NCI-H2081 (cell line): ENCODE results near the gene ATP2A3.
"Not testable (repeated sequence)": the region's sequence is repeated elsewhere in the genome, so short reads cannot be mapped to it uniquely, and the experiment has no call there.

ENCODE experiments used
- DNase-seq, 2 experiments: peaks; one replicate each; lab custom pipeline; 2025; lab: John Stamatoyannopoulos, UW

ATP2A3 gene

DNA sequence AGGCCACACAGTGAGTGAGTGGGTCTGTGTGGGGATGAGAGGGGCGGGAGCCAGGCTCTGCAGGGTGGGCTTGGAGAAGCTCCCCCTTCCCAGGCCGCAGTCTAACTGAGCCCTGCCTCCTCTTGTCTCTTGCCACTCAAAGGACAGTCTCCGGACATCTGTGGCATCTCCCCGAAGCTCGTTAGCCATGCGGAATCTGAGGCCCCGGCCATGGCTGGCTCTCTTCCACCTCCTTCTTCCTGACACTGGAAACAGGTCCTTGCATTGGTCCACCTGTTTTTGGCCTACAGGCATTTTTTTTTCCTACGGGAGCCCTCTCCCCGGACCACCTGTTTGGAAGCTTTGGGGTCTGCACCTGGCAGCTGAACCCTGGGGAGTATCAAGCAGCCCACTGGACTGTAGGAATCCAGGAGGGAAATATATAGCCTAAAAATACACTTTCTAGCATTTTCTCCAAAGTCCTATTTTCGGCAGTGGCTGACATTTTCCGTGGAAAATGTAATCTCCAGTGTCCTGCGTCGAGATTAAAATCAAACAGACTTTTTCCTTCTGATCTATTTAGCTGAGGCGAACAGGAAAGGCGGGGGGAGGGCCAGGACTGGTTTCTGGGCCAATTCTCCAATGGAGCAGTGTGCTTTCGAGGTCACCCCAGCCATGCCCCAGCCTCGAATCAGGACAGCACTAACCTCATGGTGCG is 9.1 kb downstream of the ATP2A3 start:
- DNase-seq: no peak

DNA sequence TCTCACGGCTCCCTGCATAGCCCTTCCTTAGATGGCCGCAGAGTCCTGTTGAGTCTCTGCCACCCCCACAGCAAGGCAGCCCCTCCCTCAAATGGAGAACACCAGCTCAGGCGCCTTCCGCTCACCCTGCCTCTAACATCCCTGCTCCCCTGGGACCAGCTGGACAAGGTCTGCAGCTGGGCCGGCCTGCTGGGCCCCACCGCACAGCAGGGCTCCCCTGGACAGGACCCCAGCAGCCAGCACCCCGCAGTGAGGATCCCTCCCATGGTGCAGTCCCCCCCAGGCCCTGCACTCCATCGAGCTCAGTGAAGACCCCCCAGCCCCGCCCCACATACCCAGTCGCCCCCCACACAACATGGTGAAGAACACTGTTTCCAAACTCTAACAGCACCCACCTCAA is 10.2 kb downstream of the ATP2A3 start:
- DNase-seq: no peak

DNA sequence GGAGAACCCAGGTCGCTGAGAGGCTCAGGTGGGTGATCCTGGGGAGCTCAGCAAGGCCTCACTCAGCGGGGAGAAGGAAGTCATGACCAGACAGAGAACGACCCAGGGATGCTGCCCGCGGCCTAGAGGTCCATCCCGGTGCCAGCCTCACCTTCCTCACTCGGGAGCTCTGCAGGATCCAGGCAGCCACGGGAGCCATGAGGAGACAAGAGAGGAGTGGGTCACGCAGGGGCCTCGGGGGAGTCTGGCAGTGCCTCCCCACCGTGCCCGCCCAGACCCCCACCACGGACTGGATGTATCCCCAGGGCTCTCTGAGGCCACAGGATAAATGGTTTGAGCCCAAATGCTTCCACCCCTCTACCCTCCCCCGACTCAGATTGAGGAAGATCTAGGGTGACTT is 10.7 kb downstream of the ATP2A3 start:
- DNase-seq: no peak

DNA sequence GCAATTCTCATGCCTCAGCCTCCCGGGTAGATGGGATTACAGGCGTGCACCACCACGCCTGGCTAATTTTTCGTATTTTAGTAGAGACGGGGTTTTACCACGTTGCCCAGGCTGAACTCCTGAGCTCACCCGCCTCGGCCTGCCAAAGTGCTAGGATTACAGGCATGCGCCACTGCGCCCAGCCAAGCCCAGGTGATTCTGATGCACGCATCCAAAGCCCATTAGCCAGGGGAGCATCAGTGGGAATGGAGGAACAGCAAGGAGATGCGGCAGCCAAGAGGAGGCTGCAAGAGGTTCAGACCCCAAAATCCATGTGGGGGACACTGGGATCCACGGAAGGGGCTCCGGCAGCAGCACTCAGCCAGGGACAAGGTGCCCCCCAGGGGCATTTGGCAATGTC is 12.1 kb downstream of the ATP2A3 start:
- no peak for DNase-seq

DNA sequence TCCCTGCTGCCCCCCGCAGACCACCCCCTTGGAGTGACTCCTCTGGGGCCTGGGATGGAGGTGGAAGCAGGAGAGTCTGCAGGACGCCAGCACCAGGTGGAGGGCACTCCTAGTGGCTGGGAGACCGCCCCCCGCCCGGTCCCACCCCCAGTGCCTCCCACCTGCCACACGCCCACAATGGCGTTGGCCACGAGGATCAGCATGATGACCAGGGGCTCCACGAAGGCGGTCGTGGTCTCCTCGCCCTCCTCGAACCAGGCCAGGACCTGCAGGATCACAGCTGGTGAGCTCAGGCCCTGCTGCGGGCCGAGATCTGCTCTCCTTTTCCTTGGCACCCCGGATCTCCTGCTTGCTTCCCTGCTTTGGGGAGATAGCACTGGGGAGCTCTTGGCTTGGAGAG is 12.8 kb downstream of the ATP2A3 start:
- DNase-seq: no peak

DNA sequence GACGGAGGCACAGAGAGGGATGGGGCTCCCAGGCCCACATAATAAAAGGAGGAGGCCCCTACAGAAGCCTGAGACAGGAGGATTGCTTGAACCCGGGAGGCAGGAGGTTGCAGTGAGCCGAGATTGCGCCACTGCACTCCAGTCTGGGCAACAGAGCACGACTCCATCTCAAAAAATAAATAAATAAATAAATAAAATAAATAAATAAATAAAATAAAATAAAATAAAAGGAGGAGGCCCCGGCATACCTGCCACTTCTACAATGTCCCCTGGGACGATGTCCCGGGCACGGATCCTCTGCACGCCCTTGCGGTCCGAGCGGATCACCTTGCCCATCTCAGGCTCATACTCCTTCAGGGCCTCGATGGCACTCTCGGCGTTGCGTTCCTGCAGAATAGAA is 13.2 kb downstream of the ATP2A3 start:
- no peak for DNase-seq

DNA sequence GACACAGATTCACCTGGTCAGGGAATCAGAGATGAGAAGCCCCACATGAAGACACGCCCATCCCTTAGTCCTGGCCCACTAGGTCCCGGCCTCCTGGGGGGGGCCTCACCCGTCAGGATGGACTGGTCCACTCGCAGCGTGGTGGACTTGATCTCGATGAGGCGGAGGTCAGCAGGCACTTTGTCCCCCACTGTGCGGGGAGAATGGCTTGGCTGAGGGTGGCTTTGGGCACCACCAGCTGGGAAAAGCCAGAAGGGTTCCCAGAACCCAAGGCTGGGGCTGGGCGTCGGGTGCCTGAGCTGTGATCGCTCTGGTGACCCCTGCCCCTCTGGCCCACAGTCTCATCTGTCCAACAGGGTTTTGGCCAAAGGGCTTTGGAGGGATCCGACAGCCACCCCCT is 13.7 kb downstream of the ATP2A3 start:
- no peak for DNase-seq

DNA sequence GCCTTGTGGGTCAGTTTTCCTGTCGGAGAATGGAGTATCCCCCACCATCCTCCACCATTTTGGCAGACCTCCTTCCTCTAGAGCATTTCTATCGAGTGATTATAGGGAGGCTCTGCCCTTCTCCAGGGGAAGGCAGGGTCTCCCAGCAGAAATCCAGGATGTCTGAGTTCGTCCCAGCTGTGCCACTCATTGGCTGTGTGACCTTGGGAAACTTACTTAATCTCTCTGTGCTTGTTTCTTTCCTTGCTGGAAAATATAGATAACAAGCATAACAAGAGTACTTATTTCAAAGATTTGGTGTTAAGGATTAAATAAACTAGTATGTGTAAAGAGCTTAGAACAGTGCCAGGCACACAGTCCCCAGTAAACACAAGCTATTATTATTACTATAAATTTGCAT is 14.8 kb downstream of the ATP2A3 start:
- no peak for DNase-seq

DNA sequence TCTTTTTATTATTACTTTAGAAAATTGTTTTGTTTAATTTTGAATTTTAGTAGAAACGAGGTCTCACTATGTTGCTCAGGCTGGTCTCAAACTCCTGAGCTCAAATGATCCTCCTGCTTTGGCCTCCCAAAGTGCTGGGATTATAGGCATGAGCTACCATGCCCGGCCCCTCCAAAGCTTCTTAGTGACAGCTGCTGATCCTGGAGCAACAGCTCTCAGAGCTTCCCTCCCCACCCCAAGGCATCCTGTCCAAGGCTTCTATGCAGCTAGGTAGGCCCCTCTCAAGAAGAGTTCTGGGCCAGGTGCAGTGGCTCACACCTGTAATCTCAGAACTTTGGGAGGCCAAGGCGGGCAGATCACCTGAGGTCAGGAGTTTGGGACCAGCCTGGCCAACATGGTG is 15.7 kb downstream of the ATP2A3 start:
- not testable (repeated sequence) for DNase-seq

DNA sequence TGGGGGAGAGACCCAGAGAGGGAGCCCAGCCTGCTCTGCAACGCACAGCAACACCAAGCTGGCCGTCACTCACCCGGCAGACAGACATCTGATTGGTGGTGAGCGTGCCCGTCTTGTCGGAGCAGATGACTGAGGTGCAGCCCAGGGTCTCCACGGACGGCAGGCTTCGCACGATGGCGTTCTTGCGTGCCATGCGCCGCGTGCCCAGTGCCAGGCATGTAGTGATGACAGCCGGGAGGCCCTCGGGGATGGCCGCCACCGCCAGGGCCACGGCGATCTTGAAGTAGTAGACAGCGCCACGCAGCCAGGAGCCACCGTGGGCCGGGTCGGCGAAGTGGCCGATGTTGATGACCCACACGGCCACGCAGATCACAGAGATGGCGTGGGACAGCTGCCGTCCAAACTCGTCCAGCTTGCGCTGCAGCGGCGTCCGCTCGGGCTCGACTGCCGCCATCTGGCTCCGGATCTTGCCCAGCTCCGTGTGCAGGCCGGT is 16.9 kb downstream of the ATP2A3 start:
- no peak for DNase-seq

DNA sequence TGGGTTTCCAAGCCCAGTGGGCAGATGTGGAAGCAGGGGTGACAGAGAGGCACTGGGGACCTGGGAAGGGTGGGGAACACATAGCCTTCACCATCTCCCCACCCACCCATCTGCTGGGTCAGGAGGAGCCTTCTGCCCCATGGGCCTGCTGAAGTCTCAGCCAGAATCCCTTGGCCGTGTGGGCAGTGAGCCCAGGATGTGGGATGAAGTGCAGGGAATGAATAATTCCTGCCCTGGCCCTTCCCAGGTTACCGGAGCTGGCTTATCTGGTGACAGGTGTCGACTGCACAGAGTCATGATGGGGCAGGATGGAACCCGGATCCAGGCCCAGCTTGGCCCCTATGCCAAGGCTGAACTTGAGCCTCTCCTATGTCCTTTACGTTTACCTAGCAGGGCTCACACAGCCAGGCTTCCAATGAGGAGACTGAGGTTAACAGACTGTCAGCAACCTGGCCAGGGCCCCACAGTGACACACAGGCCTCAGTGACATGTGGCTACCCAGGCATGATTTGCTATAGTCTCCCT is 17.5 kb downstream of the ATP2A3 start:
- DNase-seq: no peak

DNA sequence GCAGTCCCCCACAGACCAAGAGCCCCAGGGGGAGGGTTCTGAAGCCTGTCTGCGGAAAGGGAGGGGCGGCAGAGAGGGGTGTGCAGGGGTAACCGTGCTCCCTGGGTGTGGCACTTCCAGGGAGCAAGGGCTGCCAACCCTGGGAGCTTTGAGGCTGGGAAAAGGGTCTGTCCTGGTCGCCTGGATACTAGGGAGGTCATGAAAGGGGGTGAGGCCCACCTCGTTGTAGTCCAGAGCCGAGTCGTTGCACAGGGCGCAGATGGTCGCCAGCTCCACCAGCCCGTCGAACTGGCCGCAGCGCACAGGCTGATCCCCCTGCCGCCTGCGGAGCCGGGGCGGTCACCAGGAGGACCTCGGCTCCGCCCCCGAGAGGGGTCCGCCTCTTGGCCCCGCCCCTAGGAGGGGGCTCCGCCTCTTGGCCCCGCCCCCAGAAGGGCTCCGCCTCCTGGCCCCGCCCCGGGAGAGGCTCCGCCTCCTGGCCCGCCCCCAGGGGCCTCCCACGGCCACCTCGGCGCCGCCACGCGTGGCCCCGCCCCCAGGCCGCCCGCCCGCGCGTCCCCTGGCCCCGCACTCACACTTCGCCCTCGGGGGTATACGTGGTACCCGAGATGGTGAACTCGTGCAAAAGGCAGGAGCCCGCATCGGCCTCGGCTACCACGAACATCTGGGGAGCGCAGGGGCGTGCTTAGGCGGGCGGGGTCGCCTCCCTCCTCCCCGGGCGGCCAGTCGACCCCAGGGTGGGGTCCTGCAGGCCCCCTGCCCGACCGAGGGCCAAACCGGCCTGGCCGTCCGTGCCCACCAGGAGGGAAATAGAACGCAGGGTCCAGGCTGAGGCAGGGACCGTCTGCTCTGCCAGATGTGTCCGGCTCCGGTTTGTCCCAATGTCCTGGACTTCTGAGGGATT is 19.5 kb downstream of the ATP2A3 start:
- no peak for DNase-seq

DNA sequence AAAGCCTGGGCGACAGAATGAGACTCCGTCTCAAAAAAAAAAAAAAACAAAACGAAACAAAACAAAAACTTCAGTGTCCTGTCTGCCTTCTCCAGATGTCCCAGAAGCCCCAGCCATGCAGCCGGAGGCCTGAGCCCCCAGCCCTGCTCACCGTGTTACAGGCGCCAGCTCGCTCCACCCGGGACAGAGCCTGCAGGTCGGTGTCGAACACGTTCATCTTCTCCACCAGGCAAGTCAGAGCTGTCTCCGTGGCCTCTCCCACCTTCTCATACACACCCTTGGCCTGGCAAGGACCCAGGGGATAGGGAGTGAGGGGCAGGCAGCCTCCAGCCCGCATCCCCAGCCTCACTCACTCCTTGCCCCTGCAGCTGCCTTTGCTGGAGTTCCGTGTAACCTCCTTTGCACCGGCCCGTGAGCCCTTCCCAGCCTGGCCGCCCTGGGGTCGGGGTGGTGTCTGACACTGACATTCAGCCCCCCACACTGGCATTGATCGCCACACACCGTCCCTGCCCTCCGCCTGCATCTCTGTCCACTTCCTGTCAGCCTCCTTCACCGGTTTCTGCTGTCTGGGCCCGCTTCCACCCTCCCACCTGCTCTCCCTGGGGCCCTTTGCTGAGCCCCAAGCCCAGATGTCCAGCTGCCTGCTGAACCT is 20.9 kb downstream of the ATP2A3 start:
- no peak for DNase-seq

DNA sequence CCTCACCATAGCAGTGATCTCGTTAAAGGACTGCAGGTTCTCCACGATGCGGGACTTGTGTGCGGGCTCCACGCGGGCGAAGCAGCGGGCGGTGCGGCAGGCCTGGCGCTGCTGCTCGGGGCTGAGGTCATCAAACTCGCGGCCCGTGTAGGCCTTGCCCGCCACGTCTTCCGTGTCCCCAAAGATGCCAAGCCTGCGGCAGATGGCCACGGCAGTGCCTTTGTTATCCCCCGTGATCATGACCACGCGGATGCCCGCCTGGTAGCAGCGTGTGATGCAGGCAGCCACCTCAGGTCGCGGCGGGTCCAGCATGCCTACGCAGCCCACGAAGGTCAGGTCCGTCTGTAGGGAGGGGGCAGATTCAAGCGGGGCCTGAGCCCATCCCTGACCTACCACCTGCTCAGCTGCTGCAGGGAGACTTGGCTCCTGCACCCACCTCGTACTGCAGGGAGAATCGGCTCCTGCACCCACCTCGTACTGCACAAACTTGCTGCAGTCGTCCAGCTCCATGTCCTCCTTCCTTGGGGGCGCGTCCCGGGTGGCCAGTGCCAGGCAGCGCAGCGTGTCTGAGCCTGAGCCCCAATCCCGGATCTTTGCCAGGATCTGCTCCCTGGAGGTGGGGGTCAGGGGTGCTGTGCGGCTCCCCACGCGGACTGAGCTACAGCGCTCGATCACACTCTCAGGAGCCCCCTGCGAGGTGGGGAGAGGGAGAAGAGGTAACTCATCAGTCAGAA is 23.1 kb downstream of the ATP2A3 start:
- no peak for DNase-seq

DNA sequence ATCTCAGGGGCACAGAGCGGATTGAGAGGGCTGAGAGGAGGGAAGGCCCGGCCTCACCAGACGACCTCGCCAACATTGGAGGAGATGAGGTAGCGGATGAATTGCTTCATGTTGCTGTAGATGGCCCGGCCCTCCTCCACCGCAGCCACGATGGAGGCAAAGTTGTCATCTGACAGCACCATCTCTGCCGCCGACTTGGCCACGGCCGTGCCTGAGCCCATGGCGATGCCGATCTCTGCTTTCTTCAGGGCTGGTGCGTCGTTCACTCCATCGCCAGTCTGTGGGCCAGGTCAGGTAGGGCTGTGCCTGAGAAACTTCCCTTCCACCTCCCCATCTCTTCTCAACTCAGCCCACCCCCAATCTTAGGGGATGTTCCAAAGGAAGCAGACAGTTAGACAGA is 26.9 kb downstream of the ATP2A3 start:
- DNase-seq: no peak

DNA sequence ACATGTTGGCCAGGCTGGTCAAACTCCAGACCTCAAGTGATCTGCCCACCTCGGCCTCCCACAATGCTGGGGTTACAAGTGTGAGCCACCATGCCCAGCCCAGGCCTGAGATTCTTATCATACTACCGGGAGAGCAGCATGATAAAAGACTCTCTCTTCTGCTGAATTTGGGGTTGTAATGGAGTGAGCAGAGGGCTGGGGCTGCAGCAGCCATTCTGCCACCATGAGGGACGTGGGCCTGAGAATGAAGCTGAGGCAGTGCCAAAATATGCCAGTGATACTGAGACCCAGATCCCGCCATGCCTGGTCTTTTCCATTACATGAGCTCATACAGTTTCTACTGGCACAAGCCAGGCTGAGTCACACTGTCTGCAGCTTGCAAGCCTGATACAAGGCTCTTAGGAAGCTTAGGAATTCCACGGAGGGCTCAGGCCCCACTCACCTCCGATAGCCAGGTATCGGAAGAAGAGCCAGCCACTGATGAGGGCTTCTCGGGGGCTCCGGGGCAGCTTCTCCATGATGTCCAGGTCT is 28.3 kb downstream of the ATP2A3 start:
- DNase-seq: no peak

DNA sequence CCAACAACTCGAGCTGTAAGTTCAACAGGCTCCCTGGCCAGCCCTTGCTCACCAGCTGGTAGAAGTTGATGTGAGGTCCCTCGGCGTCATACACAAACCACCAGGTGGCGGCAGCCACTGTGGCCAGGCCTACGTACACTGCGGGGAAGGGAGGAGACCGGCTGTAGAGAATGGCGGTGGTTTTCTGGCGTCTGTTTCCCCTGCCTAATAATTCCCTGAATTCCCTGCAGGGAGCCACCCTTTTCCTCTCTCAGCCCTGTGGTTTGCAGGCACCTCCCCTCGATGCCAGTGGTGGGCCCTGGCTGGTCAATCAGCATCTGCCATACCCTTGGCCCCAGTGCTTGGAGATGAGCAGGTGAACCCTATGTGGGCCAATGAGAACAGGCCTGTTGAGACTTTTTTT is 29.1 kb downstream of the ATP2A3 start:
- DNase-seq: peak; percentile 38 to 52

DNA sequence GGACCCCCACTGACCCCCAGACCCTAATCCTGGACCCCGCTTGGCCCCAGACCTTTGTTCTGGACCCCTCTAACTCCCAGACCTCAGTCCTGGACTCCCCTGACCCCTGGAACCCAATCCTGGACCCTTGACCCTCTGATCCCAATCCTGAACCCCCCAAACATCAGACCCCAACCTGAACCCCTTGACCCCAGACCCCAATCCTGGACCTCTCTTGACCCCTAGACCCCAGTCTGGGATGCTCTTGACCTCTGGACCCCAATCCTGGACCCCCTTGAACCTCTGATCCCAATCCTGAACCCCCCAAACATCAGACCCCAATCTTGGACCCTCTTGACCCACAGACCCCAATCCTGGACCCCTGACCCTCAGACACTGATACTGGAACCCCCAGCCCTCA is 34.5 kb downstream of the ATP2A3 start:
- no peak for DNase-seq

DNA sequence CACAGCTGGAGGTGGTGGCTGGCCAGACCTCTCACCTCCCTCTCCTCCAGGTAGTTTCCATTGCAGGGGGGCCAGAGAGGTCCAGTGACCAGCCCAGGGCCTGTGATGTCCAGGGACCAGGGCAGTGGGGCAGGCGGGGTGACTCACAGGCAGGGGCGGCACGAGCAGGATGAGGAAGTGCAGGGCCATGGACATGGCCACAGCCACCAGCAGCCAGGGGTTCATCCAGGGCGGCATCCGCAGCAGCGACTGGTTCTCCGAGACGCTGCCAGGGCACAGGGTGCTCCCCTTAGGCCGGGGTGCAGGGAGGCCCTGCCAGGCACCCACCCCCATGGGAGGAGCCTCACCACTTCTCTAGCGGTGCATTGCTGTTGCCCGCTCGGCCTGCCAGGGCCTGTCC is 35.1 kb downstream of the ATP2A3 start:
- DNase-seq: no peak

DNA sequence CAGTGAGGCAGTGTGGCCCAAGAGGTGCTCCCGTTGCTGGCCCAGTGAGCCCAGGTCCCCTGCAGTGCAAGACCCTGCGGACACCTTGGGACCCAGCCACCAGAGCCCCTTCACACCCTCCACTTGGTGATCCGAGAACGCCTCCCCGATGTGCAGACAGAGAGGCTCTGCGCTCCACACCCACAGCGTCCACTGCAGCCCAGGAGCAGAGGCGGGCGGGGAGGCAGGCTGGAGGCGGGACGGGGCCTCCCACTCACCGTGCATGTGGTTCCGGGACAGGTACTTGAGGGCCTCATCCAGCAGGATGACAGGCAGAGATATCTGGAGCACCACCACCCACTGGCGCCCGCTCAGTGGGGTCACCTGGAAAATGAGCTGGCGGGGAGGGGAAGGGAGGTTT is 35.8 kb downstream of the ATP2A3 start:
- DNase-seq: no peak

DNA sequence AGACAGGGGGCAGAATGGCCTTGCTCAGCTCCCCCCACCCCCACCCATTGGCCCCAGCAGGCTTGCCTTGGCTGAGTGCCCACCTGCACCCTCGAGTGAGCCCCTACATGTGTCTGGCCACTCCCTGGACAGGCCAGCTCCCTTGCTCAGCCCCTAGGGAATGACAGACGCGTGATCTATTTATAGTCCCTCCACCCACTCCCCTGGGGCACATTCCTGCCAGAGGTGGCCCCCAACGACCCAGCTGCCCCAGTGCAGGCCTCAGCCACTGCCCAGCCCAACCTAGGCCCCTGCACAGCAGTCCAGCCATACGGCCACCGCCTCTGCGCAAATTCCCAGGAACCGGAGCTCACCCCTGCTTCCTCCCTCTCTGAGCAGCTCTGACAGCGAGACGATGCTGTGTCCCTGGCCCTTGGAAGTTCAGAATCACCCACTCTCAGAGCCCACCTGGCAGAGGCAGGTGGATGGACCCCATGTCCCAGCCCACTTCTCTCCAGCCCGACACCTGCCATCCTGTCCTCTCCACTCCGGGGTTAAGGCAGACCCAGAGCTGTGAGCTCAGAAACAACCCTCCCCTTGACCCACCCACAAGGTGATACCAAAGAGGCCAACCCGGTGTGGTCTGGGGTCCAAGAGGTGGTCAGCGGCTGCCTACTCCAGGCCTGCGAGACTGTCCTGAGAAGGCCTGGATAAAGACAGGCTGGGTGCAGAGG is 36.5 kb downstream of the ATP2A3 start:
- DNase-seq: no peak
